Measurements from ENCODE around the gene FPGS.
"Not testable (repeated sequence)": the region's sequence is repeated elsewhere in the genome, so short reads cannot be mapped to it uniquely, and the experiment has no call there.

The FPGS gene

GRCh38 chr9:127838375-127839078, 35.8 kb downstream of the FPGS start:
- H3K4me1 ChIP-seq (ENCODE audit: control insufficient read depth, low read length): peaks cover 3% of the 10 kb centered on the region; the same call in 1 of the 2 replicates
- H4K20me1 ChIP-seq (ENCODE audit: control insufficient read depth, insufficient read depth, low read depth, low read length): no peaks in the 10 kb centered on the region
- no peaks in the 10 kb centered on the region for H3F3A ChIP-seq (ENCODE audit: control insufficient read depth, insufficient read depth)
- TF ChIP-seq, protein P1, sequence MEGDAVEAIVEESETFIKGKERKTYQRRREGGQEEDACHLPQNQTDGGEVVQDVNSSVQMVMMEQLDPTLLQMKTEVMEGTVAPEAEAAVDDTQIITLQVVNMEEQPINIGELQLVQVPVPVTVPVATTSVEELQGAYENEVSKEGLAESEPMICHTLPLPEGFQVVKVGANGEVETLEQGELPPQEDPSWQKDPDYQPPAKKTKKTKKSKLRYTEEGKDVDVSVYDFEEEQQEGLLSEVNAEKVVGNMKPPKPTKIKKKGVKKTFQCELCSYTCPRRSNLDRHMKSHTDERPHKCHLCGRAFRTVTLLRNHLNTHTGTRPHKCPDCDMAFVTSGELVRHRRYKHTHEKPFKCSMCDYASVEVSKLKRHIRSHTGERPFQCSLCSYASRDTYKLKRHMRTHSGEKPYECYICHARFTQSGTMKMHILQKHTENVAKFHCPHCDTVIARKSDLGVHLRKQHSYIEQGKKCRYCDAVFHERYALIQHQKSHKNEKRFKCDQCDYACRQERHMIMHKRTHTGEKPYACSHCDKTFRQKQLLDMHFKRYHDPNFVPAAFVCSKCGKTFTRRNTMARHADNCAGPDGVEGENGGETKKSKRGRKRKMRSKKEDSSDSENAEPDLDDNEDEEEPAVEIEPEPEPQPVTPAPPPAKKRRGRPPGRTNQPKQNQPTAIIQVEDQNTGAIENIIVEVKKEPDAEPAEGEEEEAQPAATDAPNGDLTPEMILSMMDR (IDR thresholded peaks at IDR 0.05; ENCODE audit: low read depth, low read length, poor library complexity, severe bottlenecking): no peak
- TF ChIP-seq EZH2phosphoT487 (IDR thresholded peaks at IDR 0.05; ENCODE audit: borderline replicate concordance, low read length): no peak
- H3K4me3 ChIP-seq (ENCODE audit: low read length): no peak overlapping the region
- no peaks in the 10 kb centered on the region for H3K79me2 ChIP-seq (ENCODE audit: control insufficient read depth, low read length)
- no peaks in the 10 kb centered on the region for H3K9me2 ChIP-seq (replicated peaks; ENCODE audit: control insufficient read depth, low read length)
- no peak overlapping the region for H3K27ac ChIP-seq (ENCODE audit: low read depth, low read length)
- H3K9me3 ChIP-seq (ENCODE audit: control insufficient read depth, insufficient read depth, low read length): no peaks in the 10 kb centered on the region
- no peaks in the 10 kb centered on the region for H3K36me3 ChIP-seq (ENCODE audit: control insufficient read depth, low read length)
- peaks cover 3% of the 10 kb centered on the region; the same call in 1 of the 2 replicates for H3K27me3 ChIP-seq (ENCODE audit: control insufficient read depth, low read length)
- no peak overlapping the region for H3K4me2 ChIP-seq (ENCODE audit: low read length)

GRCh38 chr9:127841087-127841835, 38.6 kb downstream of the FPGS start:
- H3K4me1 ChIP-seq (ENCODE audit: control insufficient read depth, low read length): peaks cover 3% of the 10 kb centered on the region; the same call in 1 of the 2 replicates

DNA sequence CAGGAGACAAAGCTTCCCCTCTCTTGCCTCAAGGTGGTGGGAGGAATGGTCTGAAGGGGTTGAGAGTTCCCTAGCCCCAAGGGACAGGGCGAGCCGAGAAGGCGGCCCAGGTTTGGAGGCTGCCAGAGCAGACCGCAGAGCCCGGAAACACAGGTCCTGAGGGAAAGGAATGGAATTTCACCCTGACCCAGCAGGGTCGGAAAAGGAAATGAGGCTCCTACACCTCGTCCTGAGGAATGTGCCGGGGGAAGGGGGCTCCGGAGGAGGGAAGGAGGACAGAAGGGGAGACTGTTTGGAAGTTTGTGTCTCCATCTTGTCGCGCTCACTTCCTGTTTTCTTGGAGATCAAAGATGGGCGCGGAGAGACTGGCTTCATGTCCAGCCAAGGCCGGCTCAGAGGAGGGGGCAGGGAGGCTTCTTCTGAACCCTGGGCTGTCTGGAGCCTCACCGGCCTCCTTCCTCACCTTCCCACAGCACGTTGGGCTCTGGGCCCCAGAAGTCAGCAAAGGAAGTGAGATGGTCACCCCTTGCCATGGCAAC, 42.2 kb downstream of the FPGS start:
- H3K27ac ChIP-seq (ENCODE audit: low read depth, low read length): no peak overlapping the region
- no peaks in the 10 kb centered on the region for H3K27me3 ChIP-seq (ENCODE audit: control insufficient read depth, low read length)
- no peaks in the 10 kb centered on the region for H3K79me2 ChIP-seq (ENCODE audit: control insufficient read depth, low read length)
- no peaks in the 10 kb centered on the region for H3K36me3 ChIP-seq (ENCODE audit: control insufficient read depth, low read length)
- peaks cover 11% of the 10 kb centered on the region for H3K9me3 ChIP-seq (ENCODE audit: control insufficient read depth, insufficient read depth, low read length)
- no peaks in the 10 kb centered on the region for H3F3A ChIP-seq (ENCODE audit: control insufficient read depth, insufficient read depth)
- no peaks in the 10 kb centered on the region for H3K4me1 ChIP-seq (ENCODE audit: control insufficient read depth, low read length)
- H3K4me3 ChIP-seq (ENCODE audit: low read length): no peak overlapping the region
- H3K9me2 ChIP-seq (replicated peaks; ENCODE audit: control insufficient read depth, low read length): no peaks in the 10 kb centered on the region
- TF ChIP-seq, protein P1 (IDR thresholded peaks at IDR 0.05; ENCODE audit: low read depth, low read length, poor library complexity, severe bottlenecking): no peak
- no peak for TF ChIP-seq EZH2phosphoT487 (IDR thresholded peaks at IDR 0.05; ENCODE audit: borderline replicate concordance, low read length)
- H3K4me2 ChIP-seq (ENCODE audit: low read length): no peak overlapping the region
- no peaks in the 10 kb centered on the region for H4K20me1 ChIP-seq (ENCODE audit: control insufficient read depth, insufficient read depth, low read depth, low read length)

More at GRCh38 chr9:127841087-127841835, 38.6 kb downstream of the FPGS start:
- Histone ChIP-seq H3K27me3 (ENCODE audit: control insufficient read depth, low read length) (no peaks in the 10 kb centered on the region), H3K9me3 (ENCODE audit: control insufficient read depth, insufficient read depth, low read length) (no peaks in the 10 kb centered on the region), H4K20me1 (ENCODE audit: control insufficient read depth, insufficient read depth, low read depth, low read length) (no peaks in the 10 kb centered on the region), H3K36me3 (ENCODE audit: control insufficient read depth, low read length) (no peaks in the 10 kb centered on the region), H3K9me2 (replicated peaks; ENCODE audit: control insufficient read depth, low read length) (no peaks in the 10 kb centered on the region), H3K27ac (ENCODE audit: low read depth, low read length) (no peak overlapping the region), H3K4me2 (ENCODE audit: low read length) (no peak overlapping the region), H3F3A (ENCODE audit: control insufficient read depth, insufficient read depth) (no peaks in the 10 kb centered on the region), H3K79me2 (ENCODE audit: control insufficient read depth, low read length) (no peaks in the 10 kb centered on the region), H3K4me3 (ENCODE audit: low read length) (no peak overlapping the region)
- TF ChIP-seq EZH2phosphoT487 (IDR thresholded peaks at IDR 0.05; ENCODE audit: borderline replicate concordance, low read length): no peak
- TF ChIP-seq, protein P1 (IDR thresholded peaks at IDR 0.05; ENCODE audit: low read depth, low read length, poor library complexity, severe bottlenecking): no peak

- peaks cover 12% of the 10 kb centered on the region for H3K9me3 ChIP-seq (ENCODE audit: control insufficient read depth, insufficient read depth, low read length)
- not testable (repeated sequence) for H4K20me1 ChIP-seq (ENCODE audit: control insufficient read depth, insufficient read depth, low read depth, low read length); H3K4me1 ChIP-seq (ENCODE audit: control insufficient read depth, low read length); H3K4me2 ChIP-seq (ENCODE audit: low read length); H3K27me3 ChIP-seq (ENCODE audit: control insufficient read depth, low read length); H3K9me2 ChIP-seq (replicated peaks; ENCODE audit: control insufficient read depth, low read length); H3F3A ChIP-seq (ENCODE audit: control insufficient read depth, insufficient read depth); H3K27ac ChIP-seq (ENCODE audit: low read depth, low read length); H3K79me2 ChIP-seq (ENCODE audit: control insufficient read depth, low read length); H3K36me3 ChIP-seq (ENCODE audit: control insufficient read depth, low read length); H3K4me3 ChIP-seq (ENCODE audit: low read length)
Observed at GRCh38 chr9:127845619-127846018, 42.9 kb downstream of the FPGS start.

Measured in DOHH2 (cell line).